GM12874 (cell line): ENCODE measurements around the gene KCND3.

Experiments used
- TF ChIP-seq, protein P1 (sequence below): IDR thresholded peaks from 2 replicates; pipeline ENCODE4 v1.5.1; 2011; ENCODE audit warnings: low read depth, mild to moderate bottlenecking, control low read depth, low read length, moderate library complexity; ENCODE audit not compliant: insufficient read depth

The KCND3 gene

DNA sequence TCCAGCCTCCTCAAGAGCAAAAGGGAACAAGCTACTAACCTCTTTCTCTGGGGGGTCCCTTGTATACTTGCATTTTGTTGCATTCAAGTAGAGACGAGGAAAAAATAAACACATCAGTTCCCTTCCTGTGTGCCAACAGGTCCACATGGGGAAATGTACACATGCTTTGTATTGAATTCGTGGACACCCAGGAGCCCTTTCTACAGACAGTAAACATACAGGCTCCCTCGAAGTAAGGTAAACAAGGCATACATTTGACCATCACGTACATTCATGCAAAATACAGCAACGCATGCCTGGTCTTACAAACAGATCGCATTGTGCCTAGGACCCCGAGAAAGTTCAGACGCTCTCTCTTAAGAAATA lies 1.1 kb downstream of the KCND3 start:
- TF ChIP-seq, protein P1, sequence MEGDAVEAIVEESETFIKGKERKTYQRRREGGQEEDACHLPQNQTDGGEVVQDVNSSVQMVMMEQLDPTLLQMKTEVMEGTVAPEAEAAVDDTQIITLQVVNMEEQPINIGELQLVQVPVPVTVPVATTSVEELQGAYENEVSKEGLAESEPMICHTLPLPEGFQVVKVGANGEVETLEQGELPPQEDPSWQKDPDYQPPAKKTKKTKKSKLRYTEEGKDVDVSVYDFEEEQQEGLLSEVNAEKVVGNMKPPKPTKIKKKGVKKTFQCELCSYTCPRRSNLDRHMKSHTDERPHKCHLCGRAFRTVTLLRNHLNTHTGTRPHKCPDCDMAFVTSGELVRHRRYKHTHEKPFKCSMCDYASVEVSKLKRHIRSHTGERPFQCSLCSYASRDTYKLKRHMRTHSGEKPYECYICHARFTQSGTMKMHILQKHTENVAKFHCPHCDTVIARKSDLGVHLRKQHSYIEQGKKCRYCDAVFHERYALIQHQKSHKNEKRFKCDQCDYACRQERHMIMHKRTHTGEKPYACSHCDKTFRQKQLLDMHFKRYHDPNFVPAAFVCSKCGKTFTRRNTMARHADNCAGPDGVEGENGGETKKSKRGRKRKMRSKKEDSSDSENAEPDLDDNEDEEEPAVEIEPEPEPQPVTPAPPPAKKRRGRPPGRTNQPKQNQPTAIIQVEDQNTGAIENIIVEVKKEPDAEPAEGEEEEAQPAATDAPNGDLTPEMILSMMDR = no peak

DNA sequence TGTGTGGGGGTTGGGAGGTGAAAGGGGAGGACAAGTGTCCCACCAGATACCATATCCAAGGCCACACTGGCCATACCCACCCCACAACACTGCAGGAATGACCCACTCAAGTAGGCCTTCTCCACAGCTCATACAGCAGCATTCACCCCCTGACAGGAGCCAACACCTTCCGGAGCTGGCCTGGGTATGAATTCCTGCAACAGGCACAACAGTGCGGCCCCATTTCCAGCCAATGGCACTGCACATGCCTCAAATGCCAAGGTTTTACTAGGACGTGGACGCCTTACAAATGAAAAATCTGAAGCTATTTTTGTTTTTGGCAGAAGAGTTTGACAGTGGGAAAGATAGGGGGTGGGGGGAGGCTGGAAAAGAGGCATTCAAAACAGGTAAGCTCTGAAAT lies 2.0 kb downstream of the KCND3 start:
- TF ChIP-seq, protein P1 = no peak

- TF ChIP-seq, protein P1 = no peak
Observed at GRCh38 chr1:111983500-111983899, 6.0 kb downstream of the KCND3 start.

DNA sequence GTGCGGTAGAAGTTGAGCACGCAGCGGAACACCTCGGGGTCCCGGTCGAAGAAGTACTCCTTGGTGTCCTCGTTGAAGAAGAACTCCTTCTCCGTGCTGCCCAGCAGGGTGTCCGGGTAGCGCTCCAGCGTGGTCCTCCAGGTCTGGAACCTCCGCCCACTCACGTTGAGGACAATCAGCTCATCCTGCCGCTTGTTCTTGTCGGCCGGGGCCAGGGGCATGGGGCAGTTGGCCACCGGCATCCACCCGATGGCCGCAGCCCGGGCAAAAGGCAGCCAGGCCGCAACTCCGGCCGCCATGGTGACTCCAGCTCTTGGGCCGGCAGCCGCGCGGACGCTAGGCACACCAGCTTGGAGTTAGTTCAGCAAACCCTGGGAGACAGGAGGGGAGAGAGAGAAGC lies 7.0 kb downstream of the KCND3 start:
- TF ChIP-seq, protein P1 = no peak

- TF ChIP-seq, protein P1 = no peak
Observed at GRCh38 chr1:111981871-111982270, 7.6 kb downstream of the KCND3 start.

DNA sequence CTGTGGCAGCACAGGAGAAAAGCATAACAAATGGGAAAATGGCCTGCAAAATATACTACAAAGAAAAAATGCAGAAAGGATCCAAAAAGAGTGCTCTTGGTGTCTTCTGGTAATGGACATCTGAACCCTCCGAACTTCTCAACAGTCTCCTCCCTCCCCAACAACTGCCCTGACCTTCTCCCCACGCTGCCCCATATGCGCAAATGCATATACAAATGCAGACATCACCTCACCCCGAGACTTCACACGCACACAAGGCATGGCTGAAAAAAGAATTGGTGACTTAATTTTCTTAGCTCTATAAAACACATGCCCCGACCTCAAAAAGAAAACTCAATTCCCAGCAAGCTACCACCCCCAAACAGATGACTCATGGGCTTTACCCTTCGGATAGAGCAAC lies 8.4 kb downstream of the KCND3 start:
- TF ChIP-seq, protein P1 = no peak

GRCh38 chr1:111980686-111981085 lies 8.8 kb downstream of the KCND3 start:
- TF ChIP-seq, protein P1 = no peak

DNA sequence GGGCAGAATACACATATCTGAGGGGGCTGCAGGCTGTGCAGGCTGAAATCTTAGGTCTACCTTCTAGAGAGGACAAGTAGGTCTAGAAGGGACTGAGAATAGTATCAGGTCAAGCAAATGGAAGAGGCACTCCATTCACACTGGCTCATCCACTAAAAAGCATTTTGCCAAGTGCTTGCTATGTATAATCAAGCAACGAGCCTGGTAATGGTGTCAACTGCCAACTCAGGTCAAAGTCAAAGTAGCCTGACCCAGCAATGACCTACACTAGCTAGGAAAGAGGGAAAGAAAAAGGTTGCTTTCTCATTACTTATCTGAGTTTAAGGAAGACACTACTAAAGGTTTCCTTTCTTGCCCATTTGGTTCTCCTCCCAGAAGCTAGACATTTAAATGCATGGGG lies 10.8 kb downstream of the KCND3 start:
- TF ChIP-seq, protein P1 = no peak
